ENCODE measurements around the gene PPP2R2D. TPM values are rescaled to one million over a fixed set of nuclear protein-coding genes. Genes with fewer than 3 reads are reported as not detected.

Gene PPP2R2D
- polyA plus RNA-seq, 1 donor (not counting 4 experiments of a cell fraction or from before 2014, with no cell fraction given): 49.1 TPM

- H3K4me2 ChIP-seq (ENCODE audit: control insufficient read depth, extremely low read depth, insufficient read depth, low read depth, low read length): no peak overlapping the region
- no peaks in the 10 kb centered on the region for H3K27me3 ChIP-seq (ENCODE audit: control insufficient read depth, extremely low read depth, insufficient read depth, low read length)
- no peaks in the 10 kb centered on the region for H3K9me1 ChIP-seq (ENCODE audit: control insufficient read depth, extremely low read depth, insufficient read depth, low read length)
- no peak overlapping the region for H2AFZ ChIP-seq (ENCODE audit: control insufficient read depth, low read length)
- H3K36me3 ChIP-seq (ENCODE audit: control insufficient read depth in 2 of 2, extremely low read depth in 1 of 2, insufficient read depth in 2 of 2, low read length in 2 of 2): no peaks in the 10 kb centered on the region
- H3K27ac ChIP-seq (ENCODE audit: control insufficient read depth, insufficient read depth, low read length): no peak overlapping the region
- H3K4me1 ChIP-seq (ENCODE audit: control insufficient read depth, extremely low read depth, insufficient read depth, low read length): no peaks in the 10 kb centered on the region
- no peaks in the 10 kb centered on the region for H4K20me1 ChIP-seq (ENCODE audit: control insufficient read depth, extremely low read depth, insufficient read depth, low read length)
- FAIRE-seq: no peak
- DNase-seq (ENCODE audit: low read depth, low spot score): no peak
- no peak overlapping the region for H3K4me3 ChIP-seq (ENCODE audit: control insufficient read depth in 2 of 3, extremely low read depth in 1 of 3, insufficient read depth in 2 of 3, low read depth in 1 of 3, low read length in 3 of 3)
- no peaks in the 10 kb centered on the region for H3K9me3 ChIP-seq (ENCODE audit: control insufficient read depth, low read depth, low read length)
- TF ChIP-seq CTCF (optimal IDR thresholded peaks at IDR 0.05 in 1 of 3, IDR thresholded peaks at IDR 0.05 in 1 of 3, conservative IDR thresholded peaks at IDR 0.05 in 1 of 3; ENCODE audit: extremely low read depth in 1 of 3, insufficient read depth in 2 of 3, low read length in 3 of 3): no peak
- TF ChIP-seq EZH2 (IDR thresholded peaks at IDR 0.05; ENCODE audit: low read length): no peak
- H3K9ac ChIP-seq (ENCODE audit: control insufficient read depth, extremely low read depth, insufficient read depth, low read length): no peak overlapping the region
- no peaks in the 10 kb centered on the region for H3K79me2 ChIP-seq (ENCODE audit: control insufficient read depth, insufficient read depth, low read length)
- dilution Hi-C loops (cut with MboI; ENCODE audit: extremely low pct_ligation_motif_present, low sequenced_read_pairs): no loop called here
Observed at GRCh38 chr10:131857156-131858117, 43.4 kb upstream of the PPP2R2D start.

GRCh38 chr10:131858118-131858515, 42.7 kb upstream of the PPP2R2D start:
- Histone ChIP-seq H3K4me3 (ENCODE audit: control insufficient read depth in 2 of 3, extremely low read depth in 1 of 3, insufficient read depth in 2 of 3, low read depth in 1 of 3, low read length in 3 of 3) (no peak overlapping the region), H3K9me3 (ENCODE audit: control insufficient read depth, low read depth, low read length) (no peaks in the 10 kb centered on the region), H3K9me1 (ENCODE audit: control insufficient read depth, extremely low read depth, insufficient read depth, low read length) (no peaks in the 10 kb centered on the region), H3K4me1 (ENCODE audit: control insufficient read depth, extremely low read depth, insufficient read depth, low read length) (no peaks in the 10 kb centered on the region), H3K36me3 (ENCODE audit: control insufficient read depth in 2 of 2, extremely low read depth in 1 of 2, insufficient read depth in 2 of 2, low read length in 2 of 2) (no peaks in the 10 kb centered on the region), H3K27me3 (ENCODE audit: control insufficient read depth, extremely low read depth, insufficient read depth, low read length) (no peaks in the 10 kb centered on the region), H4K20me1 (ENCODE audit: control insufficient read depth, extremely low read depth, insufficient read depth, low read length) (no peaks in the 10 kb centered on the region), H3K4me2 (ENCODE audit: control insufficient read depth, extremely low read depth, insufficient read depth, low read depth, low read length) (no peak overlapping the region), H2AFZ (ENCODE audit: control insufficient read depth, low read length) (no peak overlapping the region), H3K79me2 (ENCODE audit: control insufficient read depth, insufficient read depth, low read length) (no peaks in the 10 kb centered on the region), H3K27ac (ENCODE audit: control insufficient read depth, insufficient read depth, low read length) (no peak overlapping the region), H3K9ac (ENCODE audit: control insufficient read depth, extremely low read depth, insufficient read depth, low read length) (no peak overlapping the region)
- FAIRE-seq: no peak
- dilution Hi-C loops (cut with MboI; ENCODE audit: extremely low pct_ligation_motif_present, low sequenced_read_pairs): no loop called here
- TF ChIP-seq CTCF (optimal IDR thresholded peaks at IDR 0.05 in 1 of 3, IDR thresholded peaks at IDR 0.05 in 1 of 3, conservative IDR thresholded peaks at IDR 0.05 in 1 of 3; ENCODE audit: extremely low read depth in 1 of 3, insufficient read depth in 2 of 3, low read length in 3 of 3): no peak
- no peak for TF ChIP-seq EZH2 (IDR thresholded peaks at IDR 0.05; ENCODE audit: low read length)
- no peak for DNase-seq (ENCODE audit: low read depth, low spot score)

Measured in keratinocyte (primary cell).